Parietal lobe (tissue), 1 donor: ENCODE results near the gene PEX10. TPM values are rescaled to one million over a fixed set of nuclear protein-coding genes. Genes with fewer than 3 reads are reported as not detected.

Experiments used
- total RNA-seq: library from RNA; depleted of rRNA; stranded (reverse); fragments of >200 nt; gene quantifications from one replicate; pipeline ENCODE4 v1.2.3, GENCODE V29; 2014

PEX10 gene
- total RNA-seq: 18.8 TPM

DNA sequence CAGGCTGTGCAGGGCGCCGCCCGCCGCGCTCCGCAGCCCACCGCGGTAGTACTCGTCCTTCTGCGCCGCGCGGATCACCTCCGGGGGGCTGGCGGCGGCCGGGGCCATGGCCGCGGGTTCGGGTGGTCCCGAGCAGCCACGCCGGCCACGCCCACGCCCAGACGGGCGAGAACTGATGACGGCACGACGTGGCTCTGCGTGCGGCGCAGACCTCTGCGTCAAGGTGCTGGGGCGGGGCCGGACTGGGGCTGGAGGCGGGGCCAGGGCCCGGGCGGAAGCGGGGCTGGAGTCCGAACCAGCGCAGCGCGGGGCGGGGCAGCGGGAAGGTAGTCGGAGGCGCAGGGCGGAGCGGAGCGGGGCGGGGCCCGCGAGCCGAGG is at the start of gene PEX10:
TSS of gene PEX10 (minus strand) at position 170 of the 378 bp plus-strand sequence. CDS start at position 108, 62 bp downstream.

DNA sequence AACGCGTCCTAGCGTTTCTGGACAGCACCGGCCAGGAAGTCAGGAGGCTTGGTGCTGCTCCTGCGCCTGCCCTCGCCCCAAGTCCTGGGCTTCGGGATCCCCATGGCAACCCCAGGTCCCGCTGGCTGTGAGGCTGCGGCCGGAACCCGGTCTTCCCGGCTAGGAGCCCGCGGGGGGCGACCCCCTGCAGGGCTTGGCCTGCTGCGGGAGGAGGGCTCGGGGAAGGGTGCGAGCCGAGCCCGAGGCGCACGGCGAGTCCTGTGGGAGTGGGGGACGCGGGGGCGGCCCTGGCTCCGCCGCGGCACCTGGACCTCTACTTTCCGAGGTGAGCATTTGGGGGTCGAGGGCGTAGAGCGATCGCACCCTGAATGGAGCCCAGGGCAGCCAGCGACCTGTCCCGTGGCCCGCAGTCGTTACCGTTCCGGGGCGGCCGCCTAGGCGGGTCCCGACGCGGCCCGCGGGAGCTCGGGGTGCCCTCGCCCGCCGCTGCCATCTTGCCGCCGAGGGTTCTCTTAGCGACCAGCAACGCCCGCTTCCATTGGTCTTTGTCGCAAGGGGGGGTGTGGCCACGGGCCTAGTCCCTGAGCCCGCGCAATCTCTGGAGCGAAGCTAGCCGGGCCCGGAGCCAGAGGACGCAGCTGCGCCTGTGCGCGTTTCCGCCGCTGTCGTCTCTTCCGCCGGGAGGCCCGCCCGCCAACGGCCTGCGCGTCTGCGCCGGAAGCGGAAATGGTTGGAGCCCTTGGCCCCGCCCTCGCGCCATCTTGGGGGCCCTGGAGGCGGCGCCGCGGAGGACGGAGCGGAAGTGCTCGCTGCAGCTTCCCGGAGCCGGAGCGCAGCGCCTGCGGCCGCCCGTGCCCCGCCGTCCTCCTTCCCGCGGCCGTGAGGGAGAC is 21.1 kb downstream of the PEX10 start, which contains the start of the genes MORN1 and RER1:
TSS of gene MORN1 (minus strand) at position 514 of the 890 bp plus-strand sequence. CDS start at position 493, 21 bp downstream.
TSS of gene RER1 (plus strand) at position 801 of the 890 bp plus-strand sequence. CDS start 3,950 bp downstream, outside the sequence.

Other genes starting within 250 kb of the PEX10 start
- 30.0 TPM for gene FAAP20, start 217.8 kb downstream of the PEX10 start, total RNA-seq
- 32.2 TPM for gene SKI, start 184.2 kb downstream of the PEX10 start, total RNA-seq
- 20.7 TPM for gene MORN1, start 21.0 kb downstream of the PEX10 start, total RNA-seq
- gene RER1, start 20.7 kb downstream of the PEX10 start, total RNA-seq: 40.4 TPM
- 11.0 TPM for gene PLCH2, start 63.7 kb upstream of the PEX10 start, total RNA-seq
- gene PANK4, start 114.0 kb upstream of the PEX10 start, total RNA-seq: 44.4 TPM
- 16.0 TPM for gene HES5, start 117.7 kb upstream of the PEX10 start, total RNA-seq
- 2.8 TPM for gene TNFRSF14, start 143.8 kb upstream of the PEX10 start, total RNA-seq
- 17.2 TPM for gene PRXL2B, start 174.2 kb upstream of the PEX10 start, total RNA-seq
- gene MMEL1, start 220.5 kb upstream of the PEX10 start, total RNA-seq: 7.8 TPM